Suprapubic skin (tissue), 4 donors: Measurements from ENCODE around the gene ATP6V0D1. TPM values are rescaled to one million over a fixed set of nuclear protein-coding genes. Genes with fewer than 3 reads are reported as not detected.

Experiments used
- DNase-seq, 2 donors: peaks; one replicate each; pipeline ENCODE4 v3.0.0-alpha.2; 2019; ENCODE audit warnings: low spot score in 2 of 2
- H3K27ac ChIP-seq: fragments of 200-600 bp; sonication (generic); one replicate; pipeline ENCODE4 v1.5.1; 2019
- H3K27me3 ChIP-seq: fragments of 200-600 bp; sonication (generic); one replicate; pipeline ENCODE4 v1.5.1; 2019
- H3K36me3 ChIP-seq: fragments of 200-600 bp; sonication (generic); one replicate; pipeline ENCODE4 v1.5.1; 2019
- H3K4me1 ChIP-seq: fragments of 200-600 bp; sonication (generic); one replicate; pipeline ENCODE4 v1.5.1; 2019
- H3K4me3 ChIP-seq: fragments of 200-600 bp; sonication (generic); one replicate; pipeline ENCODE4 v1.5.1; 2019; ENCODE audit warnings: mild to moderate bottlenecking
- H3K9me3 ChIP-seq: fragments of 200-600 bp; sonication (generic); one replicate; pipeline ENCODE4 v1.5.1; 2019
- CTCF ChIP-seq, 2 donors: fragments of 200-600 bp in 1 of 2; fragments of 450-650 bp in 1 of 2; sonication (generic) in 1 of 2; IDR thresholded peaks; one replicate each; pipeline ENCODE4 v1.5.1; 2016 to 2019; ENCODE audit warnings: antibody characterized with exemption in 2 of 2, mild to moderate bottlenecking in 1 of 2, moderate library complexity in 1 of 2
- EP300 ChIP-seq: sonication (generic); formaldehyde crosslinking; IDR thresholded peaks from one replicate; pipeline ENCODE4 v1.6.1; 2017; ENCODE audit warnings: antibody characterized with exemption
- POLR2A ChIP-seq, 2 donors: fragments of 450-650 bp; IDR thresholded peaks; one replicate each; pipeline ENCODE4 v1.6.1; 2017; ENCODE audit warnings: antibody characterized with exemption in 2 of 2, mild to moderate bottlenecking in 2 of 2, moderate library complexity in 2 of 2
- POLR2AphosphoS5 ChIP-seq, 3 donors: sonication (generic); formaldehyde crosslinking; IDR thresholded peaks; one replicate each; pipeline ENCODE4 v1.6.1; 2017; ENCODE audit warnings: antibody characterized with exemption in 3 of 3
- WGBS: methylation state at CpG from one replicate; pipeline ENCODE4 v1.1.5; 2018; 5-methylcytosine and 5-hydroxymethylcytosine counted together
- total RNA-seq, 4 donors: library from RNA; depleted of rRNA; stranded (reverse); fragments of >200 nt; gene quantifications; one replicate each; pipeline ENCODE4 v1.1.0, GENCODE V29; 2016

The ATP6V0D1 gene
- total RNA-seq, 4 donors from 2014 or later, result 90.0 to 134 (median 110) TPM

- H3K27me3 ChIP-seq, result no peaks in the 10 kb centered on the region
- H3K4me1 ChIP-seq, result peaks cover 30% of the 10 kb centered on the region
- no peak for DNase-seq
- no peaks in the 10 kb centered on the region for H3K36me3 ChIP-seq
- H3K9me3 ChIP-seq, result no peaks in the 10 kb centered on the region
- 84% methylated on average over 8 of the region's 8 CpGs for WGBS
- no peak overlapping the region for H3K27ac ChIP-seq
- no peak for TF ChIP-seq POLR2A (IDR thresholded peaks at IDR 0.05)
- TF ChIP-seq POLR2AphosphoS5 (IDR thresholded peaks at IDR 0.05), result no peak
- no peak for TF ChIP-seq CTCF (IDR thresholded peaks at IDR 0.05)
- no peak for TF ChIP-seq EP300
- H3K4me3 ChIP-seq, result no peak overlapping the region
These were observed 92.8 kb downstream of the ATP6V0D1 start for GRCh38 chr16:67388191-67388590.

Other genes with a start within 250 kb of the ATP6V0D1 start
- 10 to 100 TPM in 3 of 4 donors, 1 to 10 TPM in 1; 7.7 to 28.8 (median 15.3) TPM for gene FHOD1, start 233.7 kb downstream of the ATP6V0D1 start, total RNA-seq
- gene SLC9A5, start 232.2 kb downstream of the ATP6V0D1 start, total RNA-seq, result under 1 TPM; 0.26 to 0.64 (median 0.43) TPM
- 10 to 100 TPM; 13.8 to 36.8 (median 26.9) TPM for gene PLEKHG4, start 201.6 kb downstream of the ATP6V0D1 start, total RNA-seq
- under 1 TPM in 1 of 4 donors, not detected in 3; 0.25 TPM for gene KCTD19, start 154.4 kb downstream of the ATP6V0D1 start, total RNA-seq
- gene LRRC36, start 154.3 kb downstream of the ATP6V0D1 start, total RNA-seq, result under 1 TPM in 2 of 4 donors, not detected in 2; 0.42 to 0.56 TPM
- 100 to 1,000 TPM in 3 of 4 donors, 10 to 100 TPM in 1; 47.6 to 182 (median 121) TPM for gene TPPP3, start 87.7 kb downstream of the ATP6V0D1 start, total RNA-seq
- 10 to 100 TPM; 14.0 to 31.0 (median 23.8) TPM for gene ZDHHC1, start 64.7 kb downstream of the ATP6V0D1 start, total RNA-seq
- gene HSD11B2, start 50.0 kb downstream of the ATP6V0D1 start, total RNA-seq, result 100 to 1,000 TPM in 1 of 4 donors, 10 to 100 TPM in 3; 45.6 to 164 (median 69.1) TPM
- not detected for gene AGRP, start 2.4 kb upstream of the ATP6V0D1 start, total RNA-seq
- gene RIPOR1, start 47.7 kb upstream of the ATP6V0D1 start, total RNA-seq, result 10 to 100 TPM; 20.6 to 41.5 (median 28.3) TPM
- 10 to 100 TPM; 36.2 to 50.1 (median 46.9) TPM for gene CTCF, start 81.4 kb upstream of the ATP6V0D1 start, total RNA-seq
- 1 to 10 TPM in 1 of 4 donors, under 1 TPM in 3; 0.19 to 2.3 (median 0.51) TPM for gene CARMIL2, start 164.0 kb upstream of the ATP6V0D1 start, total RNA-seq
- 10 to 100 TPM; 17.6 to 33.9 (median 22.3) TPM for gene ACD, start 179.1 kb upstream of the ATP6V0D1 start, total RNA-seq
- gene PARD6A, start 179.8 kb upstream of the ATP6V0D1 start, total RNA-seq, result 1 to 10 TPM; 2.3 to 4.3 (median 3.4) TPM
- gene ENKD1, start 185.6 kb upstream of the ATP6V0D1 start, total RNA-seq, result 10 to 100 TPM; 10.1 to 33.6 (median 13.7) TPM
- gene C16orf86, start 185.7 kb upstream of the ATP6V0D1 start, total RNA-seq, result 1 to 10 TPM; 2.1 to 6.8 (median 3.6) TPM
- 10 to 100 TPM; 18.3 to 31.1 (median 25.9) TPM for gene GFOD2, start 238.2 kb upstream of the ATP6V0D1 start, total RNA-seq